Hepatocyte (in vitro differentiated cells): ENCODE measurements around the gene KIF11. TPM values are rescaled to one million over a fixed set of nuclear protein-coding genes. Genes with fewer than 3 reads are reported as not detected.

ENCODE experiments used
- DNase-seq: peaks from one replicate; pipeline ENCODE4 v3.0.0-alpha.2; 2016; ENCODE audit warnings: low spot score
- H2AFZ ChIP-seq: fragments of 200-600 bp; sonication (generic); 2 replicates; pipeline ENCODE4 v1.6.0; 2016; ENCODE audit warnings: antibody characterized with exemption, mild to moderate bottlenecking
- H3K27ac ChIP-seq: fragments of 200-600 bp; sonication (generic); 2 replicates; pipeline ENCODE4 v1.5.1; 2016; ENCODE audit warnings: mild to moderate bottlenecking
- H3K27me3 ChIP-seq: fragments of 200-600 bp; sonication (generic); 2 replicates; pipeline ENCODE4 v1.6.1; 2016
- H3K36me3 ChIP-seq: fragments of 200-600 bp; sonication (generic); replicated peaks from 2 replicates; pipeline ENCODE4 v1.5.1; 2016; ENCODE audit warnings: low read depth; ENCODE audit not compliant: insufficient read depth
- H3K4me1 ChIP-seq: fragments of 200-600 bp; sonication (generic); 2 replicates; pipeline ENCODE4 v1.5.1; 2016; ENCODE audit warnings: mild to moderate bottlenecking, moderate library complexity; ENCODE audit not compliant: insufficient read depth
- H3K4me2 ChIP-seq: fragments of 200-600 bp; sonication (generic); 2 replicates; pipeline ENCODE4 v1.6.0; 2016
- H3K4me3 ChIP-seq: fragments of 200-600 bp; sonication (generic); 2 replicates; pipeline ENCODE4 v1.5.1; 2016; ENCODE audit warnings: mild to moderate bottlenecking
- H3K79me2 ChIP-seq: fragments of 200-600 bp; sonication (generic); 2 replicates; pipeline ENCODE4 v1.6.0; 2017; ENCODE audit warnings: mild to moderate bottlenecking
- H3K9me2 ChIP-seq: fragments of 200-600 bp; sonication (generic); replicated peaks from 2 replicates; pipeline ENCODE4 v1.6.0; 2017; ENCODE audit warnings: mild to moderate bottlenecking; ENCODE audit not compliant: insufficient read depth
- H3K9me3 ChIP-seq: fragments of 200-600 bp; sonication (generic); 2 replicates; pipeline ENCODE4 v1.5.1; 2016; ENCODE audit warnings: low read depth, mild to moderate bottlenecking
- H4K20me1 ChIP-seq: fragments of 200-600 bp; sonication (generic); 2 replicates; pipeline ENCODE4 v1.6.0; 2016; ENCODE audit warnings: mild to moderate bottlenecking; ENCODE audit not compliant: insufficient read depth, poor library complexity, severe bottlenecking
- CTCF ChIP-seq: fragments of 200-600 bp; sonication (generic); IDR thresholded peaks from 2 replicates; pipeline ENCODE4 v1.5.1; 2016; ENCODE audit warnings: antibody characterized with exemption, mild to moderate bottlenecking; ENCODE audit not compliant: poor library complexity
- EZH2 ChIP-seq: fragments of 200-600 bp; sonication (generic); IDR thresholded peaks from 2 replicates; pipeline ENCODE4 v1.6.1; 2016; ENCODE audit warnings: antibody characterized with exemption, mild to moderate bottlenecking, borderline replicate concordance
- EZH2phosphoT487 ChIP-seq: fragments of 200-600 bp; sonication (generic); IDR thresholded peaks from one replicate; pipeline ENCODE4 v1.6.1; 2018; ENCODE audit warnings: antibody characterized with exemption, mild to moderate bottlenecking, low read depth, moderate library complexity; ENCODE audit not compliant: unreplicated experiment, severe bottlenecking
- WGBS: methylation state at CpG from one replicate; pipeline ENCODE4 v1.1.6; 2016; ENCODE audit warnings: low lambda C conversion rate; ENCODE audit errors: missing lambda C conversion rate; 5-methylcytosine and 5-hydroxymethylcytosine counted together
- polyA plus RNA-seq: library from polyadenylated mRNA; unstranded; fragments of >200 nt; fragmentation: Nextera tagmentation; extraction: Ambion mirVana; gene quantifications from 2 replicates; pipeline ENCODE4 v1.2.1, GENCODE V29; 2016
- total RNA-seq: library from RNA; depleted of rRNA; stranded (reverse); fragments of >200 nt; gene quantifications from 2 replicates; pipeline ENCODE4 v1.2.3, GENCODE V29; 2014

KIF11 gene
- total and polyA plus RNA-seq, 2 experiments from 2014 or later: 3.2 to 9.2 TPM

GRCh38 chr10:92655426-92655825 is 62.5 kb downstream of the KIF11 start:
- Histone ChIP-seq H2AFZ (no peak overlapping the region), H3K4me1 (no peaks in the 10 kb centered on the region), H3K79me2 (no peaks in the 10 kb centered on the region), H3K27ac (no peak overlapping the region), H3K9me2 (no peaks in the 10 kb centered on the region), H3K4me2 (no peak overlapping the region), H3K4me3 (no peak overlapping the region), H3K9me3 (no peaks in the 10 kb centered on the region), H4K20me1 (no peaks in the 10 kb centered on the region), H3K27me3 (no peaks in the 10 kb centered on the region), H3K36me3 (no peaks in the 10 kb centered on the region)
- WGBS: 84% methylated on average over 1 of the region's 1 CpG
- DNase-seq: no peak
- no peak for TF ChIP-seq CTCF
- TF ChIP-seq EZH2phosphoT487: no peak
- TF ChIP-seq EZH2: no peak

GRCh38 chr10:92656266-92656961 is 63.5 kb downstream of the KIF11 start:
- no peak overlapping the region for H3K4me3 ChIP-seq
- H3K9me3 ChIP-seq: no peaks in the 10 kb centered on the region
- H3K9me2 ChIP-seq: no peaks in the 10 kb centered on the region
- no peaks in the 10 kb centered on the region for H3K27me3 ChIP-seq
- no peak overlapping the region for H3K4me2 ChIP-seq
- H2AFZ ChIP-seq: no peak overlapping the region
- no peaks in the 10 kb centered on the region for H3K4me1 ChIP-seq
- no peak for DNase-seq
- H3K79me2 ChIP-seq: no peaks in the 10 kb centered on the region
- no peak overlapping the region for H3K27ac ChIP-seq
- TF ChIP-seq EZH2phosphoT487 (no peak), EZH2 (no peak), CTCF (no peak)
- no peaks in the 10 kb centered on the region for H4K20me1 ChIP-seq
- no peaks in the 10 kb centered on the region for H3K36me3 ChIP-seq
- 89% methylated on average over 7 of the region's 7 CpGs for WGBS

GRCh38 chr10:92657024-92657423 is 64.1 kb downstream of the KIF11 start:
- no peaks in the 10 kb centered on the region for H3K9me3 ChIP-seq

More at GRCh38 chr10:92657024-92657423, 64.1 kb downstream of the KIF11 start:
- H3K27ac ChIP-seq: no peak overlapping the region
- no peaks in the 10 kb centered on the region for H4K20me1 ChIP-seq
- TF ChIP-seq EZH2phosphoT487 (no peak), CTCF (no peak), EZH2 (no peak)
- DNase-seq: no peak
- no peaks in the 10 kb centered on the region for H3K9me2 ChIP-seq
- no peaks in the 10 kb centered on the region for H3K4me1 ChIP-seq
- WGBS: 92% methylated on average over 5 of the region's 5 CpGs
- no peaks in the 10 kb centered on the region for H3K79me2 ChIP-seq
- H3K4me2 ChIP-seq: no peak overlapping the region
- no peak overlapping the region for H3K4me3 ChIP-seq
- no peak overlapping the region for H2AFZ ChIP-seq
- H3K36me3 ChIP-seq: no peaks in the 10 kb centered on the region
- H3K27me3 ChIP-seq: no peaks in the 10 kb centered on the region
